GM18498 (cell line): ENCODE measurements around the gene AHRR.
A peak's percentile ranks its signal among the peaks of the same experiment; 100 is the strongest.
"Not testable (repeated sequence)": the region's sequence is repeated elsewhere in the genome, so short reads cannot be mapped to it uniquely, and the experiment has no call there.

Source experiments
- ATAC-seq: cut with Tn5 transposase; IDR thresholded peaks from one replicate; pipeline ENCODE4 v1.9.1; 2021; ENCODE audit warnings: mild to moderate bottlenecking, moderate library complexity; ENCODE audit not compliant: unreplicated experiment

Gene AHRR

DNA sequence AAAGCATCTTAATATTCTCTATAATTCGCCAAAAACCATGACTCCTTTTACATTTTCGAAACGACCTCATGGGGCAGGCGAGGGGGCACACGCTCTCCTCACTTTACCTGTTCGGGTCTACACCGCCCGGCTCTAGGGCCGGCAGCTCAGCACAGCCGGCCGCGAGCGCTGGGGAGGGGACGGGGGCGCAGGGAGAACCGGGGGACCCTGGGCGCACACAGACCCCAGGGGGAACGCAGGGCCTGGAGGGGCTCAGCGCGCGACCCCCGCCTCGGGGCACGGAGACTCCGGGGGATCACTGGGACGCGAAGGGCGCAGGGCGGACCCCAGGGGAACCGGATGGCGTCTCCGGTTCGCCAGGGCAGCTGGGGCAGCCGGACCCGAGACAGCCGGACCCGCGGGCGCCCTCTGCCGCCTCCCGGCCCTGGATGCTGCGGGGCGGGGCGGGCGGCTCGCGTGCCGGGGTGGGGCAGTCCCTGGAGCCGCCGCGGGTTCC is at the start of gene AHRR:
TSS of gene AHRR (plus strand) at position 485 of the 496 bp plus-strand sequence. CDS start 22,189 bp downstream, outside the sequence.
- ATAC-seq = peak; percentile 55

DNA sequence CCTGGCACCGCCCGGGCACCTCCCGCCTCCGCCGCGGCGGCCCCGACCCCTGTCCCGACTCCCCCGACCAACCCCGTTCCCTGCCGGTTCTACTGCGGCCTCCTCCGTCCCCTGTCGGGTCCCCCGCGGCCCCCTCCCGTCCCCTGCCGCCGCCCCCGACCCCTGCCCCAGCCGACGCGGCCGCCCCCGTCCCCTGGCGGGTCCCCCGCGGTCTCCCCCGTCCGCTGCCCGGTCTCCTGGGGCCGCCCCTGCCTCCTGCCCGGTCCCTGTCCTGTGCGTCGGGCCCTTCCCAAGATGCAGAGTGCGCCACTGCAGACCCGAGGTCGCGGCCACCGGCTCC is 49.7 kb upstream of the AHRR start:
- ATAC-seq = peak; percentile 0

DNA sequence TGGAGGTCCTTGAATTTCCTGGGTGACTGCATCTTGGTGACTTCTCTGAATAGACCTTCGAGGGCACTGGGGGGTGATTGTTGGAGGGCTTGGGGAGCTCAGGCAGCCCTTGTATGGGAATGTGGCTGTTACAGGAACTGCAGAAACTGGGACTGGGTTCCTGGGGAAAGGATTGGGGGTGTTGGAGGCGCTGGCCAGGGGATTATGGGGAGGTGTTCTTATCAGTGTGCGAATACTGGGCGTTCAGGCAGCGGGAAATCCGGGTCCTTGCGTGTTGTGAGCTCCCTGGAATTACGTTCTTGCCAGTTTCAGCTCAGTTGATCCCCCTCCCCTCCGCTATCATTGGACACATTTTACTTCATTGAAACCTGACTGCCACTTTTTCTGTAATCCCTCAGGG is 48.4 kb upstream of the AHRR start:
- not testable (repeated sequence) for ATAC-seq

DNA sequence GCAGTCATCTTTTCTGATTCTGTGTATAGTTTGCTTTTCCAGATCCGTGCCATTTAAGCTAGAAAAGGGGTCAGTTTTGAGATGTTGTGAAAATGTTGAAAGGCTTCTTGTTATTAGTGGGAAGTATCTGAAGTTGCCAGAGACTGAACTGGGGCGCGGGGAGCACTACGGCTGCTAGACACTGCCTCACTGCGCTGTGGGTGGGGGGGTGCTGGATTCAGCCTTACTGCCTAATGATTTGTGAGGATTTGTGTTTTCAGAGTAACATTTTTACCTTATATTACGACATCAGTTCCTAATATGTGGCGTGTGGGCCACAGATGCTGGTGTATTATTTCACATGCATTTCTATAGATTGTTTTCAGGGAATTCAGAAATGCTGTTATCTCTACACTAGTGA is 48.0 kb upstream of the AHRR start:
- ATAC-seq = not testable (repeated sequence)

DNA sequence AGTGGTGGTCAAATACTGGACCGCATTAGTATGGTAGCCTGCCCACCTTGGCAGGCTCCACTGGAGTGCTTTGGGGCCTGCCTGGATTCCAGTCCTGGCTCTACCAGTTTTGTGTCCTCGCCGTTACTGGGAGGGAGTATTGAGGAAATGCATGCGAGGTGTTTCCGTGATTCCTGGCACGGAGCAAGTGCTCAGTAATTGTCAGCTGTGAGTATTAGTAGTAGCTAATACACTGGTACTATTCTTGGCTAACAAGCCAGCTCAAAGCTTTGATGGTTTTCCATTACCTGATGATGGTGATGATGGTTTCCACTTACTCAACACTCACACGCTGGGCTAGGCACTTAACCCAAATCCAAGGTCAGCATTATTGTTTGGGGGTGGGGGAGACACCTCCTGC is 47.2 kb upstream of the AHRR start:
- not testable (repeated sequence) for ATAC-seq

DNA sequence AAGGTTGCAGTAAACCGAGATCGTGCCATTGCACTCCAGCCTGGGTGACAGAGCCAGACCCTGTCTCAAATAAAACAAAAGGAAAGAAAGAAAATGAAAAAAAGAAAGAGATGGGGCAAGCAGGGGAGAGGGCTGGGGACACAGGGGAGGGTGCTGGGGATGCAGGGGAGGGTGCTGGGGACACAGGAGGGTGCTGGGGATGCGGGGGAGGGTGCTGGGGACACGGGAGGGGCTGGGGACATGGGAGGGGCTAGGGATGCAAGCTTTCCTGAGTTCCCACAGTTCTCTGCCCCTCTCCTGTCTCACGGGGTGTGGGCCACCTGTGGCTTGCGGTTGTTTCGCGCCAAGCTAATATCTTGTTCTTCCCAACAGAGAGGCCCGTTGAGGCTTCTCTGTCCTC is 42.9 kb upstream of the AHRR start:
- no peak for ATAC-seq

DNA sequence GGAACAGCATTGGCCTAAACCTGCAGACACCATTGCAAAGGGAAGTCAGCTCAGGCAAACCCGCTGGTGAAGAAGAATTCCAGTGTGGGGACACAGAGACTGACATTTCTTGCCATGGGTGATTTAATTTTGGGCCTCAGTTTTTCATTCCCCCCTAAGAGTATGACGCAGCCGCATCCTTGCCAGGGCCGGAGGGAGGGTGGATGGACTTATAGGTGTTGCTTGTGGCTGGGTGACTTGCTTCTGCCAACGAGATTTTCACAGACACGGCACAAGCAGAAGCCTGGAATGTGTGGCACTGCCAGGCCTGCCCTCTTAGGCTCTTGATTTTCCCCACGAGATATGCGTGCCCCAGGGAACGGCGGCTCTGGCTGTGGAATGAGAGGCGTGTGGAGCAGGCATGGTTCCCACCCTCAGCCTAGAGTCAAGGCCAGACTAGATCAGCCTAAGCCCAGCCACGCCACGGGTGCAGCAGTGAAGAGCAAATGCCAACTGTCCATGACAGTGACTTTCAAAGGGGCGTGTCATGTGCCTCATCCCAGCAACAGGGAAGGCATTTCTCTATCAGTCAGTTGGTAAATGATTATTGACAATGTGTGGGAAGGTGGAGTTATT is 42.4 kb upstream of the AHRR start:
- ATAC-seq = not testable (repeated sequence)

DNA sequence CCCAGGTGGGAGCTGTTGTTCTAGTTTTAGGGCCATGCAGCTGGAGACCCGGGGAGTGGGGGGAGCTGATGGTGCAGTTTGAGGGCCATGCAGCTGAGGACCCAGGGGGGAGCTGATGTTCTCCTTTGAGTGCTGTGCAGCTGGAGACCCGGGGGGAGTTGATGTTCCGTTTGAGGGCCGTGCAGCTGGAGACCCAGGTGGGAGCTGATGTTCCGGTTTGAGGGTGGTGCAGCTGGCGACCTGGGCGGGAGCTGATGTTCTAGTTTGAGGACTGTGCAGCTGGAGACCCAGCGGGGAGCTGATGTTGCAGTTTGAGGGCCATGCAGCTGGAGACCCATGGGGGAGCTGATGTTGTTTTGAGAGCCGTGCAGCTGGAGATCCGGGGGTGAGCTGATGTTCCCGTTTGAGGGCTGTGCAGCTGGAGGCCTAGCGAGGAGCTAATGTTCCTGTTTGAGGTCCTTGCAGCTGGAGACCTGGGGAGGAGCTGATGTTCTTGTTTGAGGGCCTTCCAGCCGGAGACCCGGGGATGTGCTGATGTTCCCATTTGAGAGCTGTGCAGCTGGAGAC is 35.4 kb upstream of the AHRR start:
- ATAC-seq = no peak

DNA sequence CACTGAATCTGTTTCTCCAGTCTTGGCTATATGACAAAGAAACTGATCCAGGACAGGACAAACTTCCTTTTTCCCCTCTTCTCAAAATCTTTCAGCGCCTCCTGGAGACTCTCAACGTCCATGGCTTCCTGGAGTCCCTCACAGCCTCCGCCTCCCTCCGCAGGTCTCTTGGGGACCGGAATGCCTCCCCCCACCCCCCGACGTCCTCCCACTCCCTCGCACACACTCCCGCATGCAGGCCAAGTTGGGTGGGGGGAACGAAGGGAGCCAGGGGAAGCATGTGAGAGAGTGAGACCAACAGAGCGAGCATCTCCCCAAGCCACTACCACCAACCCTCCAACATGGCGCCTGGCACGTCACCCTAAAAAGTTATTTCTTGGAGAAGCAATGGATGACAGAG is 31.3 kb upstream of the AHRR start:
- ATAC-seq = not testable (repeated sequence)

DNA sequence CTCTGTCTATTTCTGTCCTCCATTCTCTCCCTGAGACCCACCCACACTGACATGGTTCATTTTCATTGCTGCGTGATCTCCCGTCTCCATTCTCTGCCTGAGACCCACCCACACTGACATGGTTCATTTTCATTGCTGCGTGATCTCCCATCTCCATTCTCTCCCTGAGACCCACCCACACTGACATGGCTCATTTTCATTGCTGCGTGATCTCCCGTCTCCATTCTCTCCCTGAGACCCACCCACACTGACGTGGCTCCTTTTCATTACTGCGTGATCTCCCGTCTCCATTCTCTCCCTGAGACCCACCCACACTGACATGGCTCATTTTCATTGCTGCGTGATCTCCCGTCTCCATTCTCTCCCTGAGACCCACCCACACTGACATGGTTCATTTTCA is 30.2 kb upstream of the AHRR start:
- ATAC-seq = not testable (repeated sequence)

DNA sequence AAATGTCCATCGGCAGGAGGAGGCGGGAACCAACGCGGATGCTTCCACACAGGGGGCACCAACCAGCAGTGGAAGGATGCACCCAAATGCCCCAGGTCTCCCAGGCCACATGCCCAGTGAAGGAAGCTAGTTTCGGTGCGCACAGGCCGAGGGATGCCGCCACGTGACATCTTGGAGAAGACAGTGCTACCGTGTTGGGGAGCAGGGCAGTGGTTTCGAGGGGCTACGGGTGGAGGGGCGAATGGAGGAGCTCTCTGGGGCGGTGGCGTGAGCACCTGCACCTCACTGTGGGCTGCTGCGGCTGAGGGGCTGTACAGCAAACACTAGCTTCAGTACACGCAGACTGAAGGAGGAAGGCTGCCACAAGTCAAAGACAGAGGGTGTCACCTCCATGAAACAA is 26.7 kb upstream of the AHRR start:
- ATAC-seq = not testable (repeated sequence)

DNA sequence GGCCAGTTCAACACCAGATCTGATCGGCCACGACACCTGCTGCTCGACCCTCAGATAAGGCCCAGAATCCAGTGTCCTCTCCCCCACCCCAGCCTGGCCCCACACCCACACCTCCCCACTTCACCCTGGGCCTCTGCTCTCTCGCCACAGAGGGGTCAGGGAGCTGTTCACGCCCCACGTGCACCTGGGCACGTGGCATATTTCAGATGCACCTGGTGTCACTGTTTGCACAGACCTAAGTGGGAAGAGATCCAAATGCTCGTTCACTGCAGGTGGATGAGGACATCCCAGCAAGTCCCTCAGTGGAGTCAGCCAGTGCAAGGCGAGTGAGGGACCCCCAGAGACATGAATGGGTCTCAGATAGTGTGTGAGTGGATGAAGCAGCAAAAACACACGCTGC is 25.3 kb upstream of the AHRR start:
- not testable (repeated sequence) for ATAC-seq

DNA sequence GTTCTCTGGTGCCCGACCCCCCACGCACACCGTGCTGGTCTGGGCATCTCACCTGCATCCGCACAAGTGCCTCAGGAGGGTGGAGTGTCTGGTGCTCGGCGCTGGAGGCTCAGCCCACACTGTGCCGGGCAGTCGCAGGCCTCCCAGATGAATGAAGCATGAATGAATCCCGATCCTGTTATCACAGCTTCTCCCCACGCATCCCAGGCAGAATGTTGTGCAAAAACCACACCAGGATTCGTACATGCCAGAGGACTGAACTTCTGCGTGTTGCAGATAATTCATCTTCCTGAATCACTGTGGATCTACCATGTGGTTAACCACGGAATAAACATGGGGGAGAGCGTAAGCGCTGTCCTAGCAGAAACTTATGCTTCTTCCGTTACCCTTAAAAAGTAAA is 24.6 kb upstream of the AHRR start:
- ATAC-seq = not testable (repeated sequence)

DNA sequence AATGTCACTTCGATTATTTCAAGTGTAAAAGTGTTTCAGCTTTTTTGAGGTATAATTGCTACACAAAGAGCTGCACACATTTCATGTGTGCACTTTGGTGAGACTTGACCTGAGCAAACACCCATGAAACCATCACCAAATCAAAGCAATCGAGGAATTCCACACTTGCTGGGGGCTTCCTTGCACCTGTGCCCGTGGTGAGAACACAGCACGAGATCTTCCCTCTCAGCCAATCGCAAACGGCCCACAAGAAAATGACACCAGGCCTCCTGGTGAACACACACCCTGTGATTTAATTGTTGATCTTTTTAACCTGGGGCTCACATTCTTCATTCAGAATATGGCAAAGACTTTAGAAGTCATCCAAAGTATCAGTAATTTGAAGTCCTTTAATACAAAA is 24.1 kb upstream of the AHRR start:
- ATAC-seq = not testable (repeated sequence)

DNA sequence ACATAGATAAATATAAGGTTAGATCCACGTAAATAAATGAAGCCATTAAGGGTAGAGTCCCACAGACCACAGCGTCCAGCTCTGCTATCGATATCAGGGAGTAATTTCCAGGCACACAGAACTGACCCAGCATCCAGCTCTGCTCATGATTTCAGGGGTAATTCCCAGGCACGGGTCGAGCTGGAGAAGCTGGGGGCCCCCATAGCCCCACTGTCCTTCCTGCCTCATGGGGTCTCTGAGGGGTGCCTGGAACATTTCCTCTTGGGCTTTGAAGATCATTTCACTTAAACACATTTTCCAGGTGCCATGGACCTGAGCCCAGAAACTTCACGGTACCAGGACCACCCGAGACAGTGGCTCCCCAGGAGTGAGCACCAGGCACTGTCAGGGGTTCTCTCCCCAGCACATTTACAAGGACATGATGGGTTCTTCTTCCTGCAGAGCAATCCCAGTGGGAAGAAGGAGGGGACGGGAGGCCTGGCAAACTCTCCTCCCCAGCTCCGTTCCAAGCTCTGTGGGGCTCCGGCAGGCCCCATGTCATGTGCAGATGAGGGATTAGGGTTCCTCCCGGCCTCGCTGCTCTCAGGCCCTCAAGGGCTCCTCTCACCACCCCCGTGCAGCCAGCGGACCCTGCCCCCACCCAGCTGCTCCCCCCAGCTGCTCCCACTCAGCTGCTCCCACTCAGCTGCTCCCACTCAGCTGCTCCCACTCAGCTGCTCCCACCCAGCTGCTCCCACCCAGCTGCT is 23.4 kb upstream of the AHRR start:
- ATAC-seq = not testable (repeated sequence)

DNA sequence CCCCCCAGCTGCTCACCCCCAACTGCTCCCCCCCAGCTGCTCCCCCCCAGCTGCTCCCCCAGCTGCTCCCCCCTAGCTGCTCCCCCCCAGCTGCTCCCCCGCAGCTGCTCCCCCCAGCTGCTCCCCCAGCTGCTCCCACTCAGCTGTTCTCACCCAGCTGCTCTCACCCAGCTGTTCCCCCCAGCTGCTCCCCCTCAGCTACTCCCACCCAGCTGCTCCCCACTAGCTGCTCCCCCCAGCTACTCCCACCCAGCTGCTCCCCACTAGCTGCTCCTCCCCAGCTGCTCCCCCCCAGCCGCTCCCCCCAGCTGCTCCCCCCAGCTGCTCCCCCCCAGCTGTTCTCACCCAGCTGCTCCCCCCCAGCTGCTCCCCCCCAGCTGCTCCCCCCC is 22.8 kb upstream of the AHRR start:
- ATAC-seq = no peak

DNA sequence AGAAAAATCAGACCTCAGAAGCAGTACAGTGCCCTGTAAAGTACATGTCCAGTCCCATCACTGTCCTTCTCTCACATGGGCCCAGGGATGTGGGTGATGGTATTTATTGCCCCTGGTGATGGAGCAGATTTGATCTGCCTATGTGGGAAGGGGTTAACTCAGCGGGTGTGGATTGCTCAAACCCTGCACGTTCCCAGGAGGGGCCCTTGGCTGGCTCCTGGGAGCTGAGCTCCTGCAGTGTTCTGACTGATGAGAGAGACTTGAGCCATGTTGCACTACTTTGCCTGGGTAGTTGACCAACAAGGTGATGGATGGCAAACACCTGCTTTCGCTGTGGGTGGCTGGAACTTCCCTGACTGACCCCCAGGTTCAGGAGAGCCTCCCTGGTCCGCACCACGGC is 21.6 kb upstream of the AHRR start:
- ATAC-seq = not testable (repeated sequence)

DNA sequence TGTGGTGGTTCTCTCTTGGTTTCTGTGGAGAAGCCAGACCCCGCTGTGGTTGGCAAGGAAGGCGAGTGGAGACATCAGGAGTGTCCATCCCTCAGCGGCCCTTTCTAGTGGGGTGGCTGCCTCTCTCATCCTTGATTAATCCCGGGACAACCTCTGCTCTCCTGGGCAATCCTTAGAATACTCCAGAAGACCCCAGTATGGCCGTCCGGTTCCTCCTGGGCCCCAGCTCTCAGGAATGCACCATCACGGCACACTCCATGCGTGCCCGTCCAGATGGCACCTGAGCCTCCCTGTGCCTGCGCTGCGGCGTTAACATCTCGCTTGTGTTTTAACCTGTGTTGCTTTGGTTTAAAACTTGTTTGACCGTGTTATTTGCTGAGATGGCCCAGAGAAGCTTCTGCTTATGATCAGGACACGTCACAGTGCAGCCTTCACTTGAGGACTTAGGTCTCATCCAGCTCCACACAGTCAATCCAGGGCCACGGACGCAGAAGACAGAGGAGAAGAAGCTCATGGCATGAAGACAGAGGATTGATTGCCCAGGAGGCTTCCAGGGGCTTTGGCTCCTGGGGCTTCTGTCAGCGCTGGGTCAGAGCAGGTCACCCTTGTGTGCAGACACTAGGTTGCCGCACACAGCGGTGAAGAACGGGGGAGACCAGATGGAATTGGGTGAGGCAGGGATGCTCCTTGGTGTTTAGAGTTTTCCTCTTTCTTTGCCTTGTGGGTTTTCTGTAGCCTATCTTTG is 20.7 kb upstream of the AHRR start:
- ATAC-seq = not testable (repeated sequence)

DNA sequence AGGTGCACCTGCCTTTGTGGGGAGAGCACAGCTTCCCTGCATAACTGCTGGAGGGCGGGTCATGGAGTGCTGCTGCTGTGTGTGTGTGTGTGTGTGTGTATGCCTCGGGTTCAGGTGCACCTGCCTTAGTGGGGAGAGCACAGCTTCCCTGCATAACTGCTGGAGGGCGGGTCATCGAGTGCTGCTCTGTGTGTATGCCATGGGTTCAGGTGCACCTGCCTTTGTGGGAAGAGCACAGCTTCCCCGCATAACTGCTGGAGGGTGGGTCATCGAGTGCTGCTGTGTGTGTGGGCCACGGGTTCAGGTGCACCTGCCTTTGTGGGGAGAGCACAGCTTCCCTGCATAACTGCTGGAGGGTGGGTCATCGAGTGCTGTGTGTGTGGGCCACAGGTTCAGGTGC is 19.1 kb upstream of the AHRR start:
- not testable (repeated sequence) for ATAC-seq

DNA sequence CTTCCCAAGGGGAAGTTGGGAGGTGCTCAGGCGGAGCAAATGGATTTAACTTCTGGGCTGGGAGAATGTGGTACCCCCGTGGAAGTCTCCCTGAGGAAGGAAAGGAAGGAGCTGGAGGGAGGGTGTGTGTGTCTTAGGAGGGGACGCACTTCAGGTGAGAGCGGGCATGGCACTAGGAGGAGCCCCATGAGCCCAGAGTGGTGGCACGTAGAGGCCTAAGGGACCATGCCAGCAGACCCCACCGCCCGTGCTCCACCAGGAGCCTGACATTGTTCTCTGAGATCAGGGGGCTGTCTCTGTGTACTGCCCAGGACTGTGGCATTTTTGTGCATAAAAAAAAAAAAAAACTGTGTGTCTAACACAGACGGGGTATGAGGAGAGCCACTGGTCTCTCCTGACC is 18.5 kb upstream of the AHRR start:
- ATAC-seq = no peak

DNA sequence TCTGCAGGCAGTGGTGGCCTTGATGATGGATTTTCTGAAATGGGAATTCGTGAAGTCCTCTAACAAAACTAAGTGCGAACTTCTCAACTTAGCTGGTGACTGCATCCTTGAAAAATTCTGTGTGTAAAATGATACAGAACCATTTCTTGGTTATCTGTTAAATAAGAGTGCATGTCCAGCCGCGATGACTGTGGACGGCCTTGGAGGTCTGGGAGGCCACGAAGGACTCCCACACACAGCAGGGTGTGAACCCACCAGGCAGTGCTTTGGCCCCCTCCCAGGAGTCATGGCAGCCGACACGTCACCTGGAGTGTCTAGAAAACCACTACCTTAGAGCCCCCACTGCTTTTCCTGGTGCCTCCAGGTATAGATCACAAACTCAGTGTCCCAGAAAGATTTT is 17.8 kb upstream of the AHRR start:
- ATAC-seq = not testable (repeated sequence)
